Fibroblast of villous mesenchyme (primary cell): ENCODE data around the gene FNBP1L. TPM values are rescaled to one million over a fixed set of nuclear protein-coding genes. Genes with fewer than 3 reads are reported as not detected.

Experiments used
- DNase-seq: peaks from one replicate; pipeline ENCODE4 v3.0.0-alpha.2; 2010; ENCODE audit warnings: low read depth
- H3K4me3 ChIP-seq: 2 replicates; pipeline ENCODE4 v1.5.1; 2011; ENCODE audit warnings: low read depth, mild to moderate bottlenecking, low read length
- total RNA-seq: library from RNA; depleted of rRNA; stranded (reverse); fragments of >200 nt; gene quantifications from 2 replicates; pipeline ENCODE4 v1.2.3, GENCODE V29; 2012
- TF ChIP-seq, protein P1 (sequence below): IDR thresholded peaks from 2 replicates; pipeline ENCODE4 v1.5.1; 2012; ENCODE audit warnings: low read depth, mild to moderate bottlenecking, low read length; ENCODE audit not compliant: insufficient read depth

FNBP1L gene
- total RNA-seq, 1 donor, result 10.4 TPM

DNA sequence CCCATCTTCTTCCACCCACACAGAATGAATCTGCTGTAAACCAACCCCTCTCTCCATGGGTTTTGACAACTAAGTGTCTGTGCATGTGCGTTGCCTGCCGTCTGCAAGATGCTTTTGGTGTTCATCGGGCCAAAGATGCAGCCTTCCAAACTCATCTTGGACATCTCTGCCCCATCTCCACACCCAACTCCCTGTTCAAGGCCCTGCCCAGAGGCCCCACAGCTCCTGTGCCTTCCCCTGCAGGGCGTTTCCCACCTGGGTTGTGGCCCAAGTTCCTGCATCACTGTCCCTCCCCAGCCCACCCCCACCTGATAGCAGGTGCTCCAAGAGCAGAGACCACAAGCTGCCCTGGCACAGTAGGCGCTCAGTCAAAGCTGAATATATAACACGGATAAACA lies 130.5 kb downstream of the FNBP1L start:
- TF ChIP-seq, protein P1, sequence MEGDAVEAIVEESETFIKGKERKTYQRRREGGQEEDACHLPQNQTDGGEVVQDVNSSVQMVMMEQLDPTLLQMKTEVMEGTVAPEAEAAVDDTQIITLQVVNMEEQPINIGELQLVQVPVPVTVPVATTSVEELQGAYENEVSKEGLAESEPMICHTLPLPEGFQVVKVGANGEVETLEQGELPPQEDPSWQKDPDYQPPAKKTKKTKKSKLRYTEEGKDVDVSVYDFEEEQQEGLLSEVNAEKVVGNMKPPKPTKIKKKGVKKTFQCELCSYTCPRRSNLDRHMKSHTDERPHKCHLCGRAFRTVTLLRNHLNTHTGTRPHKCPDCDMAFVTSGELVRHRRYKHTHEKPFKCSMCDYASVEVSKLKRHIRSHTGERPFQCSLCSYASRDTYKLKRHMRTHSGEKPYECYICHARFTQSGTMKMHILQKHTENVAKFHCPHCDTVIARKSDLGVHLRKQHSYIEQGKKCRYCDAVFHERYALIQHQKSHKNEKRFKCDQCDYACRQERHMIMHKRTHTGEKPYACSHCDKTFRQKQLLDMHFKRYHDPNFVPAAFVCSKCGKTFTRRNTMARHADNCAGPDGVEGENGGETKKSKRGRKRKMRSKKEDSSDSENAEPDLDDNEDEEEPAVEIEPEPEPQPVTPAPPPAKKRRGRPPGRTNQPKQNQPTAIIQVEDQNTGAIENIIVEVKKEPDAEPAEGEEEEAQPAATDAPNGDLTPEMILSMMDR, result no peak
- DNase-seq, result no peak
- H3K4me3 ChIP-seq, result no peak overlapping the region

GRCh38 chr1:93578911-93579825 lies 131.2 kb downstream of the FNBP1L start:
- no peak for DNase-seq
- H3K4me3 ChIP-seq, result no peak overlapping the region
- TF ChIP-seq, protein P1, result no peak

DNA sequence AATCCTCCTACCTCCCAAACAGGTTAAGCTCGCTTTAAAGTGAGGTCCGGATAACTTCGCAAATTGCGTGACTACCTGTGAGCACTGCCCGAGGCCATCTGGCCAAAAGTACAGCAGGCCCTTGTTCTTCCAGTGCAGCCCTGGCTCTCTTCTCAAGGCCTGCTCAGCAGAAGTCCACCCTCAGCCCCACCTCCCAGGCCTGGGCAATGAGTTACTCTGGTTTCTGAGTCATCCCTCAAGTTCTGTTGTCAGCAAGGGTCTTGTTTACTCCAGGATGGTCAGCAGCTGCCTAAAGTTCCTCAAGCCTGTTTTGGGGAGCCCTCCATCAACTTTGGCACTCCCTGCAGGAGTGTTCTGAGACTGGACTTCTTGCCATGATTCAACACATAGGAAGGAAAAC lies 132.0 kb downstream of the FNBP1L start:
- TF ChIP-seq, protein P1, result no peak
- no peak overlapping the region for H3K4me3 ChIP-seq
- DNase-seq, result peak; percentile 92

DNA sequence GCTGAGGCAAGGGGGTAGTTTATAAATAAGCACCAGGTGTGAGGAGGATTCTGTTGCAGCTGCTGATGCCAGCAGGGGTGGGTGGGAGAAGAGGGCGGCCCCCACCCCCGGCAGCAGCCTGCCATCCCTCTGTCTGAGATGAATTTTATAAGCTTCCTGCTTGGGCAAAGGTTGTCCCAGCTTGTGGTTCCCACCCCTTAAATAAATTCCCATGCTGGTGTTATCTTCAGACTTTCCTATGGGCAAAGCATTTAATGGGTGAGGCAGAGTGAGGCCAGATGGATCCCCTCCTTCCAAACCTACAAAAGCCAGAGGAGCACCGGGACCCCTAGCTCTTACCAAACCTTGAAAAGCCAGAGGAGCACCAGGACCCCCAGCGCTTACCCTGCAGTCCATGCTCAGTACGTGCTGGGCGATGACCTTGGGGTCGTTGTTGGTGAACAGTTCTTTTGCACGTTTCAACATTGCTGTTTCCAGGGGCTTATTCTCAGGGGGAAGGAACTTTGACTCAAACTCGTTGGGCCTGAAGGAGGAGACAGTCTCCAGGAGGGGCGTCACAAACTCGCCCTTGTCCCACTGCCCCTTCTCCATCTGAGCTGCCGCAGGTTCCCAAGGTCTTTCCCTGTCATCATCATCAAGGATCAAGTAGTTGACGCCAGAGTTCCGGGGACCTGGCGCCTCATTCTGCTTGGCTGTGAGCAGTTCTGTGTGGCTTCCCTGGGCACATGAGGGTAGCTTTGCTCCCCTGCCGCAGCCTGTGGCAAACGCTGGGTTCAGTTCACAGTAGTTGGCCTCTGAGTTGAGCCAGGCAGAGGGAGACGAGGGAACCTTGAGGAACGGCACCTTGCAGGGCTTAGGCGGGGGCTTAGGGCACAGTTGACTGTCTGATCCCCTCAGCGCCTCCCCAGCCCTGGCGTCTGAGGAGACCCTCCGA lies 134.3 kb downstream of the FNBP1L start:
- no peak for DNase-seq
- TF ChIP-seq, protein P1, result no peak
- no peak overlapping the region for H3K4me3 ChIP-seq

- no peak overlapping the region for H3K4me3 ChIP-seq
- DNase-seq, result peak; percentile 76
- TF ChIP-seq, protein P1, result no peak
These were observed 136.5 kb downstream of the FNBP1L start for GRCh38 chr1:93584261-93585003.
